ENCODE data around the gene GPC6. TPM values are rescaled to one million over a fixed set of nuclear protein-coding genes. Genes with fewer than 3 reads are reported as not detected.

GPC6 gene
- total and polyA plus RNA-seq, 12 donors, result 0.15 to 5.4 (median 2.5) TPM

- ATAC-seq, result no peak
- intact Hi-C loops (cut with DNase I), result no loop called here
- Histone ChIP-seq H3K27me3 (no peaks in the 10 kb centered on the region), H3K36me3 (no peaks in the 10 kb centered on the region), H3K27ac (no peak overlapping the region), H3K9me3 (no peaks in the 10 kb centered on the region), H3K4me3 (no peak overlapping the region), H3K4me1 (peaks cover 0 to 5% (median 0%) of the 10 kb centered on the region in 9 donors)
- no peak for DNase-seq
- 83% methylated on average over 1 of the region's 1 CpG for WGBS, 2 donors
- TF ChIP-seq CTCF (IDR thresholded peaks at IDR 0.05), result no peak
Measured at GRCh38 chr13:93769607-93770006, 543.0 kb downstream of the GPC6 start.

- no peak overlapping the region for H3K4me3 ChIP-seq
- H3K27ac ChIP-seq, result no peak overlapping the region
- DNase-seq, result no peak
- ATAC-seq, result no peak
- no peaks in the 10 kb centered on the region for H3K27me3 ChIP-seq
- intact Hi-C loops (cut with DNase I), result no loop called here
- no peaks in the 10 kb centered on the region for H3K9me3 ChIP-seq
- H3K36me3 ChIP-seq, result no peaks in the 10 kb centered on the region
- TF ChIP-seq CTCF (IDR thresholded peaks at IDR 0.05), result no peak
- peaks cover 0 to 5% (median 0%) of the 10 kb centered on the region in 9 donors for H3K4me1 ChIP-seq
- WGBS, 2 donors, result 81% methylated on average over 8 of the region's 8 CpGs
Measured at GRCh38 chr13:93771227-93771626, 544.6 kb downstream of the GPC6 start.

- ATAC-seq, result no peak
Measured at GRCh38 chr13:93771782-93772181, 545.2 kb downstream of the GPC6 start.

GRCh38 chr13:93774506-93774905 lies 547.9 kb downstream of the GPC6 start:
- Histone ChIP-seq H3K9me3 (no peaks in the 10 kb centered on the region), H3K36me3 (no peaks in the 10 kb centered on the region), H3K27me3 (no peaks in the 10 kb centered on the region), H3K4me3 (no peak overlapping the region), H3K4me1 (no peaks in the 10 kb centered on the region), H3K27ac (no peak overlapping the region)
- TF ChIP-seq CTCF (IDR thresholded peaks at IDR 0.05), result no peak
- 86 to 89% methylated on average over 2 of the region's 2 CpGs for WGBS, 2 donors
- ATAC-seq (no peak), DNase-seq (no peak)
- intact Hi-C loops (cut with DNase I), result no loop called here

More at GRCh38 chr13:93771782-93772181, 545.2 kb downstream of the GPC6 start:
- DNase-seq, result no peak
- Histone ChIP-seq H3K36me3 (no peaks in the 10 kb centered on the region), H3K27me3 (no peaks in the 10 kb centered on the region), H3K4me1 (peaks cover 0 to 5% (median 0%) of the 10 kb centered on the region in 9 donors), H3K9me3 (no peaks in the 10 kb centered on the region), H3K27ac (no peak overlapping the region), H3K4me3 (no peak overlapping the region)
- intact Hi-C loops (cut with DNase I), result no loop called here
- 63 to 73% methylated on average over 1 of the region's 1 CpG for WGBS, 2 donors
- no peak for TF ChIP-seq CTCF (IDR thresholded peaks at IDR 0.05)

Measured in heart right ventricle (tissue), 16 donors.